HAP-1 (cell line): Measurements from ENCODE around the gene CCDC7.
"Not testable (repeated sequence)": the region's sequence is repeated elsewhere in the genome, so short reads cannot be mapped to it uniquely, and the experiment has no call there.

Experiments used
- DNase-seq, 2 experiments: peaks; one replicate each; pipeline ENCODE4 v3.0.0-alpha.2; 2016 to 2020; ENCODE audit warnings: low spot score in 2 of 2
- H3K27me3 ChIP-seq: fragments of 250-450 bp; sonication (Bioruptor Pico); 2 replicates; pipeline ENCODE4 v1.5.1; 2020; ENCODE audit warnings: low read depth, mild to moderate bottlenecking, moderate library complexity
- H3K36me3 ChIP-seq: fragments of 250-450 bp; sonication (Bioruptor Pico); replicated peaks from 2 replicates; pipeline ENCODE4 v1.5.1; 2020; ENCODE audit warnings: mild to moderate bottlenecking
- H3K4me1 ChIP-seq: fragments of 250-450 bp; sonication (Bioruptor Pico); 2 replicates; pipeline ENCODE4 v1.5.1; 2020; ENCODE audit warnings: mild to moderate bottlenecking
- H3K4me3 ChIP-seq: fragments of 250-450 bp; sonication (Bioruptor Pico); 2 replicates; pipeline ENCODE4 v1.5.1; 2020; ENCODE audit warnings: mild to moderate bottlenecking, moderate library complexity
- H3K9me3 ChIP-seq: fragments of 250-450 bp; sonication (Bioruptor Pico); 2 replicates; pipeline ENCODE4 v1.5.1; 2020; ENCODE audit warnings: mild to moderate bottlenecking, moderate library complexity
- in situ Hi-C: fragments of 300-500 bp; cut with MboI; formaldehyde crosslinking; loops from 3 replicates; pipeline ENCODE4 v1.14.3; 2020; ENCODE audit warnings: low sequenced_read_pairs, inconsistent platforms, mixed read lengths

The CCDC7 gene

GRCh38 chr10:32481606-32482005 lies 35.7 kb downstream of the CCDC7 start:
- in situ Hi-C loops: no loop called here
- DNase-seq: no peak
- Histone ChIP-seq H3K27me3 (no peaks in the 10 kb centered on the region), H3K4me3 (no peak overlapping the region), H3K36me3 (no peaks in the 10 kb centered on the region), H3K9me3 (no peaks in the 10 kb centered on the region), H3K4me1 (no peaks in the 10 kb centered on the region)

- H3K36me3 ChIP-seq, H3K4me1 ChIP-seq, DNase-seq, H3K9me3 ChIP-seq, H3K27me3 ChIP-seq, H3K4me3 ChIP-seq, in situ Hi-C loops: not testable (repeated sequence)
Measured at GRCh38 chr10:32483019-32483502, 37.1 kb downstream of the CCDC7 start.

GRCh38 chr10:32488038-32488437 lies 42.1 kb downstream of the CCDC7 start:
- in situ Hi-C loops, H3K4me3 ChIP-seq, H3K4me1 ChIP-seq, H3K36me3 ChIP-seq, H3K27me3 ChIP-seq, DNase-seq, H3K9me3 ChIP-seq: not testable (repeated sequence)

GRCh38 chr10:32489158-32489557 lies 43.2 kb downstream of the CCDC7 start:
- H3K27me3 ChIP-seq: no peaks in the 10 kb centered on the region
- in situ Hi-C loops: no loop called here
- DNase-seq: no peak
- H3K4me1 ChIP-seq: no peaks in the 10 kb centered on the region
- H3K36me3 ChIP-seq: no peaks in the 10 kb centered on the region
- H3K9me3 ChIP-seq: no peaks in the 10 kb centered on the region
- H3K4me3 ChIP-seq: no peak overlapping the region

GRCh38 chr10:32489901-32490300 lies 44.0 kb downstream of the CCDC7 start:
- in situ Hi-C loops: no loop called here
- H3K27me3 ChIP-seq: no peaks in the 10 kb centered on the region
- no peak for DNase-seq
- H3K36me3 ChIP-seq: no peaks in the 10 kb centered on the region
- no peaks in the 10 kb centered on the region for H3K4me1 ChIP-seq
- no peaks in the 10 kb centered on the region for H3K9me3 ChIP-seq
- no peak overlapping the region for H3K4me3 ChIP-seq

GRCh38 chr10:32494562-32494961 lies 48.6 kb downstream of the CCDC7 start:
- H3K9me3 ChIP-seq, H3K4me1 ChIP-seq, H3K36me3 ChIP-seq, in situ Hi-C loops, H3K4me3 ChIP-seq, H3K27me3 ChIP-seq, DNase-seq: not testable (repeated sequence)

GRCh38 chr10:32500136-32500535 lies 54.2 kb downstream of the CCDC7 start:
- H3K4me1 ChIP-seq, H3K9me3 ChIP-seq, H3K4me3 ChIP-seq, in situ Hi-C loops, DNase-seq, H3K27me3 ChIP-seq, H3K36me3 ChIP-seq: not testable (repeated sequence)

- in situ Hi-C loops: no loop called here
- H3K4me3 ChIP-seq: no peak overlapping the region
- H3K27me3 ChIP-seq: no peaks in the 10 kb centered on the region
- H3K9me3 ChIP-seq: peaks cover 2% of the 10 kb centered on the region; the same call in 1 of the 2 replicates
- no peaks in the 10 kb centered on the region for H3K36me3 ChIP-seq
- no peaks in the 10 kb centered on the region for H3K4me1 ChIP-seq
- DNase-seq: no peak
Measured at GRCh38 chr10:32501906-32502305, 56.0 kb downstream of the CCDC7 start.

GRCh38 chr10:32505762-32506420 lies 60.0 kb downstream of the CCDC7 start:
- H3K36me3 ChIP-seq, H3K4me3 ChIP-seq, H3K4me1 ChIP-seq, H3K27me3 ChIP-seq, in situ Hi-C loops, DNase-seq, H3K9me3 ChIP-seq: not testable (repeated sequence)

GRCh38 chr10:32511599-32511998 lies 65.7 kb downstream of the CCDC7 start:
- H3K27me3 ChIP-seq: no peaks in the 10 kb centered on the region
- no peaks in the 10 kb centered on the region for H3K4me1 ChIP-seq
- H3K36me3 ChIP-seq: no peaks in the 10 kb centered on the region
- in situ Hi-C loops: no loop called here
- H3K4me3 ChIP-seq: no peak overlapping the region
- no peaks in the 10 kb centered on the region for H3K9me3 ChIP-seq
- DNase-seq: no peak

GRCh38 chr10:32516567-32517495 lies 70.9 kb downstream of the CCDC7 start:
- in situ Hi-C loops: no loop called here
- DNase-seq: no peak
- no peak overlapping the region for H3K4me3 ChIP-seq
- H3K27me3 ChIP-seq: no peaks in the 10 kb centered on the region
- no peaks in the 10 kb centered on the region for H3K36me3 ChIP-seq
- 0 out of 2 replicates have a peak, but pooled peaks cover 2% of the 10 kb centered on the region for H3K9me3 ChIP-seq
- no peaks in the 10 kb centered on the region for H3K4me1 ChIP-seq

GRCh38 chr10:32530231-32530630 lies 84.3 kb downstream of the CCDC7 start:
- Histone ChIP-seq H3K4me3 (no peak overlapping the region), H3K4me1 (no peaks in the 10 kb centered on the region), H3K9me3 (no peaks in the 10 kb centered on the region), H3K27me3 (no peaks in the 10 kb centered on the region), H3K36me3 (no peaks in the 10 kb centered on the region)
- in situ Hi-C loops: no loop called here
- no peak for DNase-seq

GRCh38 chr10:32538256-32538655 lies 92.3 kb downstream of the CCDC7 start:
- no peak for DNase-seq
- no peaks in the 10 kb centered on the region for H3K9me3 ChIP-seq
- in situ Hi-C loops: no loop called here

More at GRCh38 chr10:32538256-32538655, 92.3 kb downstream of the CCDC7 start:
- no peaks in the 10 kb centered on the region for H3K4me1 ChIP-seq
- H3K27me3 ChIP-seq: no peaks in the 10 kb centered on the region
- no peaks in the 10 kb centered on the region for H3K36me3 ChIP-seq
- no peak overlapping the region for H3K4me3 ChIP-seq
